SU-DHL-6 (cell line): ENCODE measurements around the gene LYPD6.

Source experiments
- H2AFZ ChIP-seq: fragments of 200-600 bp; sonication (generic); 2 replicates; pipeline ENCODE4 v1.6.1; 2014; ENCODE audit warnings: low read depth, mild to moderate bottlenecking, moderate library complexity, mixed read lengths, antibody characterized with exemption, low read length; ENCODE audit not compliant: severe bottlenecking
- H3F3A ChIP-seq: fragments of 200-600 bp; shearing (Covaris generic); 2 replicates; pipeline ENCODE4 v1.6.0; 2016; ENCODE audit warnings: antibody characterized with exemption, mild to moderate bottlenecking; ENCODE audit not compliant: insufficient read depth
- H3K27ac ChIP-seq: fragments of 200-600 bp; sonication (generic); 2 replicates; pipeline ENCODE4 v1.5.1; 2016; ENCODE audit warnings: low read depth, mild to moderate bottlenecking, low read length, moderate library complexity, mixed read lengths
- H3K27me3 ChIP-seq: fragments of 200-600 bp; sonication (generic), shearing (Covaris generic); 2 replicates; pipeline ENCODE4 v1.6.0; 2014; ENCODE audit warnings: mild to moderate bottlenecking, low read length
- H3K36me3 ChIP-seq: fragments of 200-600 bp; sonication (generic); 2 replicates; pipeline ENCODE4 v1.6.1; 2014; ENCODE audit warnings: mild to moderate bottlenecking, low read length, mixed read lengths
- H3K4me2 ChIP-seq: fragments of 300-600, 200-600 bp; shearing (Covaris generic), sonication (generic); 2 replicates; pipeline ENCODE4 v1.6.0; 2014; ENCODE audit warnings: low read length, low read depth, mild to moderate bottlenecking; ENCODE audit not compliant: poor library complexity, severe bottlenecking
- H3K4me3 ChIP-seq: fragments of 200-600 bp; sonication (generic); 2 replicates; pipeline ENCODE4 v1.5.1; 2014; ENCODE audit warnings: antibody characterized with exemption, low read length, mild to moderate bottlenecking, mixed read lengths; ENCODE audit not compliant: insufficient read depth, poor library complexity, severe bottlenecking
- H3K79me2 ChIP-seq: fragments of 200-600 bp; sonication (generic); 2 replicates; pipeline ENCODE4 v1.6.1; 2014; ENCODE audit warnings: mild to moderate bottlenecking, low read length, moderate library complexity; ENCODE audit not compliant: insufficient read depth
- H3K9ac ChIP-seq: fragments of 200-600 bp; sonication (generic); 2 replicates; pipeline ENCODE4 v1.7.0; 2014; ENCODE audit warnings: mild to moderate bottlenecking, low read length
- H3K9me2 ChIP-seq: fragments of 200-600 bp; sonication (generic); replicated peaks from 2 replicates; pipeline ENCODE4 v1.6.1; 2014; ENCODE audit warnings: low read length; ENCODE audit not compliant: insufficient read depth
- H3K9me3 ChIP-seq: fragments of 200-600 bp; sonication (generic); 2 replicates; pipeline ENCODE4 v1.6.1; 2014; ENCODE audit warnings: low read length, mixed read lengths; ENCODE audit not compliant: insufficient read depth
- H4K20me1 ChIP-seq: fragments of 200-600 bp; sonication (generic); 2 replicates; pipeline ENCODE4 v1.6.1; 2014; ENCODE audit warnings: low read depth, mild to moderate bottlenecking, antibody characterized with exemption, low read length, moderate library complexity, mixed read lengths
- EZH2phosphoT487 ChIP-seq: fragments of 200-600 bp; sonication (generic), shearing (Covaris generic); conservative IDR thresholded peaks from 2 replicates; pipeline ENCODE4 v1.6.1; 2018; ENCODE audit warnings: mild to moderate bottlenecking, antibody characterized with exemption, low read length, moderate library complexity, mixed read lengths
- TF ChIP-seq, protein P1 (sequence below): fragments of 200-600 bp; sonication (generic); IDR thresholded peaks from one replicate; pipeline ENCODE4 v1.5.1; 2017; ENCODE audit warnings: antibody characterized with exemption, mild to moderate bottlenecking, low read length, moderate library complexity; ENCODE audit not compliant: insufficient read depth, poor library complexity, severe bottlenecking

The LYPD6 gene

DNA sequence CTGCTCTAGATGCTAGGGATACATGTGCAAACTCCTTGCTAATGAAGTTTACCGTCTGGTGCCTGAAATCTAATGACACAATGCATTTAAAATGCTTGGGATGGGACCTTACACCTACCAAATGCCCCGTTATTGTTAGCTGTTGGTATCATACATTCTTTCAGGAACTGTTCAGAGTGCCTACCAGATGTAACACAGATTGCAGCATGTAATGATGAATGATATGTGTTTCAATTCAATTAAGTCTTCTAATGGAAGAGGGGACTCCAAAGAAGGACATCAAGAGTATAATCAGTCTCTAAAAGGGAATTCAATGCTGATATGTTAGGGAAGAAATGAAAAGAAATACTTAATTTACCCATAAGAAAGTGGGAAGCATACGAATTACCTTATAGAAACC is 3.2 kb downstream of the LYPD6 start:
- no peaks in the 10 kb centered on the region for H3K79me2 ChIP-seq
- no peaks in the 10 kb centered on the region for H4K20me1 ChIP-seq
- no peaks in the 10 kb centered on the region for H3K27me3 ChIP-seq
- no peak overlapping the region for H2AFZ ChIP-seq
- TF ChIP-seq, protein P1, sequence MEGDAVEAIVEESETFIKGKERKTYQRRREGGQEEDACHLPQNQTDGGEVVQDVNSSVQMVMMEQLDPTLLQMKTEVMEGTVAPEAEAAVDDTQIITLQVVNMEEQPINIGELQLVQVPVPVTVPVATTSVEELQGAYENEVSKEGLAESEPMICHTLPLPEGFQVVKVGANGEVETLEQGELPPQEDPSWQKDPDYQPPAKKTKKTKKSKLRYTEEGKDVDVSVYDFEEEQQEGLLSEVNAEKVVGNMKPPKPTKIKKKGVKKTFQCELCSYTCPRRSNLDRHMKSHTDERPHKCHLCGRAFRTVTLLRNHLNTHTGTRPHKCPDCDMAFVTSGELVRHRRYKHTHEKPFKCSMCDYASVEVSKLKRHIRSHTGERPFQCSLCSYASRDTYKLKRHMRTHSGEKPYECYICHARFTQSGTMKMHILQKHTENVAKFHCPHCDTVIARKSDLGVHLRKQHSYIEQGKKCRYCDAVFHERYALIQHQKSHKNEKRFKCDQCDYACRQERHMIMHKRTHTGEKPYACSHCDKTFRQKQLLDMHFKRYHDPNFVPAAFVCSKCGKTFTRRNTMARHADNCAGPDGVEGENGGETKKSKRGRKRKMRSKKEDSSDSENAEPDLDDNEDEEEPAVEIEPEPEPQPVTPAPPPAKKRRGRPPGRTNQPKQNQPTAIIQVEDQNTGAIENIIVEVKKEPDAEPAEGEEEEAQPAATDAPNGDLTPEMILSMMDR = no peak
- no peak for TF ChIP-seq EZH2phosphoT487
- no peak overlapping the region for H3K9ac ChIP-seq
- H3K36me3 ChIP-seq = no peaks in the 10 kb centered on the region
- no peaks in the 10 kb centered on the region for H3K9me3 ChIP-seq
- no peak overlapping the region for H3K4me2 ChIP-seq
- H3K9me2 ChIP-seq = no peaks in the 10 kb centered on the region
- no peak overlapping the region for H3K27ac ChIP-seq
- H3F3A ChIP-seq = no peaks in the 10 kb centered on the region
- H3K4me3 ChIP-seq = no peak overlapping the region

DNA sequence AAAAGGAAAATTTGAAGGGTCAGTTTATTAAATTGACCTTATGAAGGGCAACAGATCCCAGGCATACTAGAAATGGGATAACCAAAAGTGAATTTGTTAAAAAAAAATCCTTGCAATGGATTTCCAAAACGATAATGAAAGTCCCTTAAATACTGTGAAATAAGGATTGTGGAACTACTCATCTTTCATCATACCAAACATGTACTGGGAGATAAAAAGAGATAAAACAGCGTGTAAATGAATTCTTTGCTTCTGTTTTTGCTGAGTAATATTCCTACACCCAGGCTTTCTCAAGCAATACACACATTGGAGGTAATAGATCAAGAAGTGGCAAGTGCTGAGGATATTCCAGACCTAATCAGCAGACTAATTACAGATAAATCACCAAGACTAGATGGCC is 3.8 kb downstream of the LYPD6 start:
- Histone ChIP-seq H3K27ac (no peak overlapping the region), H3K9me3 (no peaks in the 10 kb centered on the region), H3K9me2 (no peaks in the 10 kb centered on the region), H3K4me3 (no peak overlapping the region), H3K36me3 (no peaks in the 10 kb centered on the region), H3K27me3 (no peaks in the 10 kb centered on the region), H2AFZ (no peak overlapping the region), H3K4me2 (no peak overlapping the region), H3K79me2 (no peaks in the 10 kb centered on the region), H3K9ac (no peak overlapping the region), H4K20me1 (no peaks in the 10 kb centered on the region), H3F3A (no peaks in the 10 kb centered on the region)
- TF ChIP-seq, protein P1 = no peak
- no peak for TF ChIP-seq EZH2phosphoT487

DNA sequence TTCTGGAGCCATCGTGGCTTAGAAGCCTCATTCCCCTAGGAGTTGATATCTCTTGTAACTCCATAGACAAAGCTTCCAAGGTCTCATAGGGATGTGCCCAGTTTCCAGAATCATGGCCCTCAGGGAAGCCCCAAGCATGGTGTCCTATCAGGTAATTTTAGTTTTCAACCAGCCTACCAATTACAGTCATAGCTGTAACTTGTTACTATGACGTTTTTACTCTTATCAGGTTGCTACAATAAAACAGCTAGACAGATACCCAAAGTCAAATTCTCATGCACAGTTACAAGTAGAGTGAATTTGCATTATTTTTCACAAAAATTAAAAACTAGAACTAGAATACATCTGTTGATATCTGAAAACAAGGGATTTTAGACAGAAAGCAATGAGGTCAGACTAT is 8.9 kb downstream of the LYPD6 start:
- no peak overlapping the region for H3K27ac ChIP-seq
- no peak overlapping the region for H3K4me3 ChIP-seq
- H2AFZ ChIP-seq = no peak overlapping the region
- H3K36me3 ChIP-seq = no peaks in the 10 kb centered on the region
- no peak overlapping the region for H3K4me2 ChIP-seq
- no peak for TF ChIP-seq EZH2phosphoT487
- TF ChIP-seq, protein P1 = no peak
- H4K20me1 ChIP-seq = no peaks in the 10 kb centered on the region
- no peaks in the 10 kb centered on the region for H3F3A ChIP-seq
- H3K9me3 ChIP-seq = no peaks in the 10 kb centered on the region
- no peak overlapping the region for H3K9ac ChIP-seq
- no peaks in the 10 kb centered on the region for H3K27me3 ChIP-seq
- H3K79me2 ChIP-seq = no peaks in the 10 kb centered on the region
- no peaks in the 10 kb centered on the region for H3K9me2 ChIP-seq
